Panc1 (cell line): ENCODE results near the gene SLC7A14.

Experiments used
- POLR2AphosphoS5 ChIP-seq: IDR thresholded peaks from 2 replicates; pipeline ENCODE4 v1.6.1; 2012; ENCODE audit warnings: mild to moderate bottlenecking, low read depth, low read length, moderate library complexity
- SIN3A ChIP-seq: IDR thresholded peaks from 2 replicates; pipeline ENCODE4 v1.6.1; 2012; ENCODE audit warnings: low read depth, mild to moderate bottlenecking, low read length, moderate library complexity, borderline replicate concordance; ENCODE audit not compliant: insufficient read depth
- TF ChIP-seq, protein P1 (sequence below): fragments of 450-650 bp; IDR thresholded peaks from 2 replicates; pipeline ENCODE4 v1.5.1; 2017; ENCODE audit warnings: mild to moderate bottlenecking

DNA sequence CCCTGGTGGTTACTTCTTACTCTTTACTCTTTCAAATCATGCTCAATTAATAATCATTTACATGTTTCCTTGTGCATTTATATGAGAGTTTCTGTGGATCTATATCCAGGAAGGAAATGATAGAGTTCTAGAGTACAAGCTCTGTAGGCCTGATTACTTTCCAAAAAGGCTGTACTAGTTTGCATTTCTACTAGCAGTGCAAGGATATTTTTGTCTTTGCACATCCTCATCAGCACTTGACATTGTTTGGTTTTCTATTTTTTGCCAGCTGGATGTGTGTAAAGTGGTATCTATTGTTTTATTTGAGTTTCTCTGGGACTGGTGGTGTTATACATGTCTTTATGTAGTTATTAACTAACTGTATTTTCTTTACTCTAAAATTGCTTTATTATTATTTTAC is 19.6 kb upstream of the SLC7A14 start:
- TF ChIP-seq, protein P1, sequence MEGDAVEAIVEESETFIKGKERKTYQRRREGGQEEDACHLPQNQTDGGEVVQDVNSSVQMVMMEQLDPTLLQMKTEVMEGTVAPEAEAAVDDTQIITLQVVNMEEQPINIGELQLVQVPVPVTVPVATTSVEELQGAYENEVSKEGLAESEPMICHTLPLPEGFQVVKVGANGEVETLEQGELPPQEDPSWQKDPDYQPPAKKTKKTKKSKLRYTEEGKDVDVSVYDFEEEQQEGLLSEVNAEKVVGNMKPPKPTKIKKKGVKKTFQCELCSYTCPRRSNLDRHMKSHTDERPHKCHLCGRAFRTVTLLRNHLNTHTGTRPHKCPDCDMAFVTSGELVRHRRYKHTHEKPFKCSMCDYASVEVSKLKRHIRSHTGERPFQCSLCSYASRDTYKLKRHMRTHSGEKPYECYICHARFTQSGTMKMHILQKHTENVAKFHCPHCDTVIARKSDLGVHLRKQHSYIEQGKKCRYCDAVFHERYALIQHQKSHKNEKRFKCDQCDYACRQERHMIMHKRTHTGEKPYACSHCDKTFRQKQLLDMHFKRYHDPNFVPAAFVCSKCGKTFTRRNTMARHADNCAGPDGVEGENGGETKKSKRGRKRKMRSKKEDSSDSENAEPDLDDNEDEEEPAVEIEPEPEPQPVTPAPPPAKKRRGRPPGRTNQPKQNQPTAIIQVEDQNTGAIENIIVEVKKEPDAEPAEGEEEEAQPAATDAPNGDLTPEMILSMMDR = no peak
- TF ChIP-seq SIN3A (no peak), POLR2AphosphoS5 (no peak)
